ENCODE measurements around the gene OSBPL6. TPM values are rescaled to one million over a fixed set of nuclear protein-coding genes. Genes with fewer than 3 reads are reported as not detected.

OSBPL6 gene
- total and polyA plus RNA-seq, 9 of the 15 experiments (the other 6 are each of a cell fraction or from before 2014, with no cell fraction given): 3.4 to 12.7 (median 9.3) TPM

DNA sequence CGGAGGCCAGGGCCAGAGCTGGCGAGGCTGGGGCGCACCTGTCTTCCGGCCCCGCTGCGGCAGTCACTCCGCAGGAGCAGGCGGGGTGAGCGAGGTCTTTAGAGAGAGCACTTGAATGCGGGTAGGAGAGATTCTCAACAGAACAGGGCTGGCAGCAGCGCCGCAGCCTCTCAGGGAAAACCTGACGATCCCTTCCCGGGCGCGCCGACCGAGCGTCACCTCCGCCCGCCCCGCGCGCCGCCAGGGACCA is 256.1 kb downstream of the OSBPL6 start (continued):
- TF ChIP-seq, protein P1, sequence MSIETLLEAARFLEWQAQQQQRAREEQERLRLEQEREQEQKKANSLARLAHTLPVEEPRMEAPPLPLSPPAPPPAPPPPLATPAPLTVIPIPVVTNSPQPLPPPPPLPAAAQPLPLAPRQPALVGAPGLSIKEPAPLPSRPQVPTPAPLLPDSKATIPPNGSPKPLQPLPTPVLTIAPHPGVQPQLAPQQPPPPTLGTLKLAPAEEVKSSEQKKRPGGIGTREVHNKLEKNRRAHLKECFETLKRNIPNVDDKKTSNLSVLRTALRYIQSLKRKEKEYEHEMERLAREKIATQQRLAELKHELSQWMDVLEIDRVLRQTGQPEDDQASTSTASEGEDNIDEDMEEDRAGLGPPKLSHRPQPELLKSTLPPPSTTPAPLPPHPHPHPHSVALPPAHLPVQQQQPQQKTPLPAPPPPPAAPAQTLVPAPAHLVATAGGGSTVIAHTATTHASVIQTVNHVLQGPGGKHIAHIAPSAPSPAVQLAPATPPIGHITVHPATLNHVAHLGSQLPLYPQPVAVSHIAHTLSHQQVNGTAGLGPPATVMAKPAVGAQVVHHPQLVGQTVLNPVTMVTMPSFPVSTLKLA (conservative IDR thresholded peaks at IDR 0.05): 0 out of 4 replicates have a peak, but pooled peaks of 1 of the 2 experiments have one; percentile 3
- TF ChIP-seq, protein P2, sequence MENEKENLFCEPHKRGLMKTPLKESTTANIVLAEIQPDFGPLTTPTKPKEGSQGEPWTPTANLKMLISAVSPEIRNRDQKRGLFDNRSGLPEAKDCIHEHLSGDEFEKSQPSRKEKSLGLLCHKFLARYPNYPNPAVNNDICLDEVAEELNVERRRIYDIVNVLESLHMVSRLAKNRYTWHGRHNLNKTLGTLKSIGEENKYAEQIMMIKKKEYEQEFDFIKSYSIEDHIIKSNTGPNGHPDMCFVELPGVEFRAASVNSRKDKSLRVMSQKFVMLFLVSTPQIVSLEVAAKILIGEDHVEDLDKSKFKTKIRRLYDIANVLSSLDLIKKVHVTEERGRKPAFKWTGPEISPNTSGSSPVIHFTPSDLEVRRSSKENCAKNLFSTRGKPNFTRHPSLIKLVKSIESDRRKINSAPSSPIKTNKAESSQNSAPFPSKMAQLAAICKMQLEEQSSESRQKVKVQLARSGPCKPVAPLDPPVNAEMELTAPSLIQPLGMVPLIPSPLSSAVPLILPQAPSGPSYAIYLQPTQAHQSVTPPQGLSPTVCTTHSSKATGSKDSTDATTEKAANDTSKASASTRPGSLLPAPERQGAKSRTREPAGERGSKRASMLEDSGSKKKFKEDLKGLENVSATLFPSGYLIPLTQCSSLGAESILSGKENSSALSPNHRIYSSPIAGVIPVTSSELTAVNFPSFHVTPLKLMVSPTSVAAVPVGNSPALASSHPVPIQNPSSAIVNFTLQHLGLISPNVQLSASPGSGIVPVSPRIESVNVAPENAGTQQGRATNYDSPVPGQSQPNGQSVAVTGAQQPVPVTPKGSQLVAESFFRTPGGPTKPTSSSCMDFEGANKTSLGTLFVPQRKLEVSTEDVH (IDR thresholded peaks at IDR 0.05; ENCODE audit: low read depth, partially characterized antibody): peak; percentile 19
- TF ChIP-seq, protein P3, sequence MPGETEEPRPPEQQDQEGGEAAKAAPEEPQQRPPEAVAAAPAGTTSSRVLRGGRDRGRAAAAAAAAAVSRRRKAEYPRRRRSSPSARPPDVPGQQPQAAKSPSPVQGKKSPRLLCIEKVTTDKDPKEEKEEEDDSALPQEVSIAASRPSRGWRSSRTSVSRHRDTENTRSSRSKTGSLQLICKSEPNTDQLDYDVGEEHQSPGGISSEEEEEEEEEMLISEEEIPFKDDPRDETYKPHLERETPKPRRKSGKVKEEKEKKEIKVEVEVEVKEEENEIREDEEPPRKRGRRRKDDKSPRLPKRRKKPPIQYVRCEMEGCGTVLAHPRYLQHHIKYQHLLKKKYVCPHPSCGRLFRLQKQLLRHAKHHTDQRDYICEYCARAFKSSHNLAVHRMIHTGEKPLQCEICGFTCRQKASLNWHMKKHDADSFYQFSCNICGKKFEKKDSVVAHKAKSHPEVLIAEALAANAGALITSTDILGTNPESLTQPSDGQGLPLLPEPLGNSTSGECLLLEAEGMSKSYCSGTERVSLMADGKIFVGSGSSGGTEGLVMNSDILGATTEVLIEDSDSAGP (CRISPR knock-in tag; IDR thresholded peaks at IDR 0.05): no peak
- peak; percentile 24; the same call in 1 of the 2 replicates for TF ChIP-seq NFE2 (IDR thresholded peaks at IDR 0.05; ENCODE audit: low read depth)
- TF ChIP-seq PHF20 (IDR thresholded peaks at IDR 0.05; ENCODE audit: partially characterized antibody): peak; percentile 61
- TF ChIP-seq ZNF174 (CRISPR knock-in tag; IDR thresholded peaks at IDR 0.05): no peak
- peak; percentile 85 for TF ChIP-seq MTA1 (IDR thresholded peaks at IDR 0.05; ENCODE audit: borderline replicate concordance)
- peak; percentile 51; the same call in 1 of the 2 replicates for TF ChIP-seq LCOR (CRISPR knock-in tag; IDR thresholded peaks at IDR 0.05)
- TF ChIP-seq, protein P4, sequence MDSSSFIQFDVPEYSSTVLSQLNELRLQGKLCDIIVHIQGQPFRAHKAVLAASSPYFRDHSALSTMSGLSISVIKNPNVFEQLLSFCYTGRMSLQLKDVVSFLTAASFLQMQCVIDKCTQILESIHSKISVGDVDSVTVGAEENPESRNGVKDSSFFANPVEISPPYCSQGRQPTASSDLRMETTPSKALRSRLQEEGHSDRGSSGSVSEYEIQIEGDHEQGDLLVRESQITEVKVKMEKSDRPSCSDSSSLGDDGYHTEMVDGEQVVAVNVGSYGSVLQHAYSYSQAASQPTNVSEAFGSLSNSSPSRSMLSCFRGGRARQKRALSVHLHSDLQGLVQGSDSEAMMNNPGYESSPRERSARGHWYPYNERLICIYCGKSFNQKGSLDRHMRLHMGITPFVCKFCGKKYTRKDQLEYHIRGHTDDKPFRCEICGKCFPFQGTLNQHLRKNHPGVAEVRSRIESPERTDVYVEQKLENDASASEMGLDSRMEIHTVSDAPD (CRISPR knock-in tag; IDR thresholded peaks at IDR 0.05): no peak
- TF ChIP-seq, protein P5, sequence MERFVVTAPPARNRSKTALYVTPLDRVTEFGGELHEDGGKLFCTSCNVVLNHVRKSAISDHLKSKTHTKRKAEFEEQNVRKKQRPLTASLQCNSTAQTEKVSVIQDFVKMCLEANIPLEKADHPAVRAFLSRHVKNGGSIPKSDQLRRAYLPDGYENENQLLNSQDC (CRISPR knock-in tag; IDR thresholded peaks at IDR 0.05): no peak
- TF ChIP-seq ARID1B (IDR thresholded peaks at IDR 0.05): 0 out of 2 replicates have a peak, but pooled peaks have one; percentile 2
- TF ChIP-seq KAT7 (CRISPR knock-in tag; IDR thresholded peaks at IDR 0.05; ENCODE audit: borderline replicate concordance): 0 out of 2 replicates have a peak, but pooled peaks have one; percentile 77
- TF ChIP-seq ETV1 (tag; conservative IDR thresholded peaks at IDR 0.05; ENCODE audit: low read depth): peak; percentile 56
- peak; percentile 78; the same call in 1 of the 2 replicates for TF ChIP-seq FOXP1 (CRISPR knock-in tag; IDR thresholded peaks at IDR 0.05)
- TF ChIP-seq HCFC1 (IDR thresholded peaks at IDR 0.05; ENCODE audit: low read depth, low read length): peak; percentile 18; the same call in 1 of the 2 replicates
- 0 out of 4 replicates have a peak, but pooled peaks of 1 of the 2 experiments have one; percentile 10 for TF ChIP-seq RCOR1 (IDR thresholded peaks at IDR 0.05; ENCODE audit: borderline replicate concordance in 1 of 2, low read depth in 2 of 2, low read length in 2 of 2)
- peak; percentile 94 for TF ChIP-seq CREB1 (IDR thresholded peaks at IDR 0.05)
- TF ChIP-seq CREB1 (CRISPR knock-in tag; IDR thresholded peaks at IDR 0.05): no peak; the same call in 1 of the 2 replicates
- TF ChIP-seq DDX20 (tag; IDR thresholded peaks at IDR 0.05; ENCODE audit: low read depth): no peak
- TF ChIP-seq, protein P6, sequence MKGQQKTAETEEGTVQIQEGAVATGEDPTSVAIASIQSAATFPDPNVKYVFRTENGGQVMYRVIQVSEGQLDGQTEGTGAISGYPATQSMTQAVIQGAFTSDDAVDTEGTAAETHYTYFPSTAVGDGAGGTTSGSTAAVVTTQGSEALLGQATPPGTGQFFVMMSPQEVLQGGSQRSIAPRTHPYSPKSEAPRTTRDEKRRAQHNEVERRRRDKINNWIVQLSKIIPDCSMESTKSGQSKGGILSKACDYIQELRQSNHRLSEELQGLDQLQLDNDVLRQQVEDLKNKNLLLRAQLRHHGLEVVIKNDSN (CRISPR knock-in tag; IDR thresholded peaks at IDR 0.05): no peak
- no peak for TF ChIP-seq NFXL1 (CRISPR knock-in tag; IDR thresholded peaks at IDR 0.05)
